Measurements from ENCODE around the gene CREB5.

Gene CREB5

DNA sequence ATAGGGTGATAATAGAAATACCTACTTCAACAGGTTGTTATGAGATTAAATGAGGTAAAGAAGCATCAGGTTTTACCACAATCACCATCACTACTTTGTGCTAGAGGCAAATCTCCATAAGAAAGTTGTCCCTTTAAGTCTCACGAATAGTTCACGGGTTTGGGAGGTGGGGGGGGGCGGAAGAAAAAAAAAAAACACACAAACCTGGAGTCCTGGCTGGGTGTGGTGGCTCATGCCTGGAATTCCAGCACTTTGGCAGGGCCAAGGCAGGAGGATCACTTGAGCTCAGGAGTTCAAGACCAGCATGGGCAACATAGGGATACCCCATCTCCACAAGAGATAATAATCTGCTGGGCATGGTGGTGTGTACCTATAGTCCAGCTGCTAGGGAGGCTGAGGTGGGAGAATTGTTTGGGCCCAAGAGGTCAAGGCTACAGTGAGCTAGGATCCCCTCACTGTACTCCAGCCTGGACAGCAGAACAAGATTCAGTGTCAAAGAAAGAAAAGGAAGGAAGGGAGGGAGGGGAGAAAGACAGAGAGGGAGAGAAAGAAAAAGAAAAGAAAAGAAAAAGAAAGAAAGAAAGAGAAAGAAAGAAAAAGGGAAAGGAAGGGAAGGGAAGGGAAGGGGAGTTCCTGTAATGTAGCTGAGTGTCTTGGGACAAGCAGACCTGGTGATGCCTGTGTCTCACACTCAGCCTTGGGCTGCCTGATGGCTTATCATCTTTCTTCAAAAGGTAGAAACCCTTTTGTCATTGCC lies 231.4 kb downstream of the CREB5 start:
- no peak for DNase-seq (ENCODE audit: low read depth in 2 of 2)

DNA sequence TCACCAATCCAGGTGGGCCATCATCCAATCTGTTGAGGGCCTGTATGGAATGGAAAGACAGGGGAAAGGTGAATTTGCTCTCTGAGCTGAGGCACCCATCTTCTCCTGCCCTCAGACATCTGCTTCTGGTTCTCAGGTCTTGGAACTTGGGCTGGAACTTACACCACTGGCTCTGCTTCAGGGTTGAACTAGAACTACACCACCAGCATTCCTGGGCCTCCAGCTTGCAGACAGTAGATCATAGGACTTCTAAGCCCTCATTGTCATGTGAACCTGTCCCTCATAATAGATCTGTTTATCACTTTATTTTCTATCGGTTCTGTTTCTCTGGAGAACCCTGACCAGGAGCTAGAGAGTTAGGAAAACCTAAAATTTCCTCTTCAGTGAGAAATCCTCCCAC lies 233.5 kb downstream of the CREB5 start:
- no peak for DNase-seq (ENCODE audit: low read depth in 2 of 2)

DNA sequence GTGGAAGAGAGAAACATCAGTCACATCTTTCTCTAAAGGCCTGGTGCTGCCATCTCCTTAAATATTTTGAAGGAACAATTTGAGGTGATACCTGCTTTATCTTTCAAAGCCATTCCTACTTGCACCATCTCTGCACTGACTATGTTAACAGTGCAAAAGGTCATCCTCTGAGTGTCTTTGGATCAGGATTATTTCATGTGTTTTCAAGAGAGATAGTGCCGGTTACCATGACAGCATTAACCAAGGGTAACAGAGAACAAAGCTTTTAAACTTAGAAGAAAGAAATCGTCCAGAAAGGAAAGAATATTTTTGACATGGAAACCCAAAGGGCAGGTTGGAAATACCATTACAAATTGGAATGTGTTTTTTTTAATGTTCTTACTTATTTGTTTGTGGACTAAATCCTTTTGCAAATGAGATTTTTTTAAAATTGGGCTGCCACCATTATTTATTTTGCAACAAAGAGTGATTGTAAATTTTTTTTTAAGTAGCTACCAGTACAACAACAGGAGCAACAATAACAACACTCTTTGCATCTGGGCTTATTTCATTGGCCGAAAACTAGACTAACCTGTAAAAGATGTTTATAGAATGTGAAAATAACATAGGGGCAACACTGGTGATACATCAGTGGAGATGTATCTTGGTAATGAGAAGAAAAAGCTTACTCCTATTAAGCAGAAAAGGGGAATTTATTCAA lies 234.2 kb downstream of the CREB5 start:
- no peak for DNase-seq (ENCODE audit: low read depth in 2 of 2)

GRCh38 chr7:28647076-28647421 lies 234.7 kb downstream of the CREB5 start:
- no peak for DNase-seq (ENCODE audit: low read depth in 2 of 2)

- DNase-seq (ENCODE audit: low read depth in 2 of 2) = no peak
Measured at GRCh38 chr7:28649189-28649588, 236.9 kb downstream of the CREB5 start.

DNA sequence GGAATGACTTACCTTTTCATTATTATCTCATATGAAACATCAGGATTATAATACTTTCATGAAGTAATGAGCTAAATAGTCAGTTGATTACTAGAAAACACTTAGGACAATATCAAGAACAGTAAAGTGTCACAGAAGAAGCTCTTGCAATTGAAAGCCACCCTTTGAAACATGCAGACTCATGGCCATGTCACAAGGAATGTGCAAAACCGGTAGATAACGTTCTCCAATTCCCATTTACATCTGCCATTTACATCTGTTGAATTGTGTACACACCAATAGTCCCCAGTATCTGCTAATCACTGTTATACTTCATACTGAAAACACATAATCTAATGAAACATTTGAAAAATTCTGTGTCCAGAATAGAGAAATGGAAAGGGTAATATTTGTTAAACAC lies 237.5 kb downstream of the CREB5 start:
- no peak for DNase-seq (ENCODE audit: low read depth in 2 of 2)

DNA sequence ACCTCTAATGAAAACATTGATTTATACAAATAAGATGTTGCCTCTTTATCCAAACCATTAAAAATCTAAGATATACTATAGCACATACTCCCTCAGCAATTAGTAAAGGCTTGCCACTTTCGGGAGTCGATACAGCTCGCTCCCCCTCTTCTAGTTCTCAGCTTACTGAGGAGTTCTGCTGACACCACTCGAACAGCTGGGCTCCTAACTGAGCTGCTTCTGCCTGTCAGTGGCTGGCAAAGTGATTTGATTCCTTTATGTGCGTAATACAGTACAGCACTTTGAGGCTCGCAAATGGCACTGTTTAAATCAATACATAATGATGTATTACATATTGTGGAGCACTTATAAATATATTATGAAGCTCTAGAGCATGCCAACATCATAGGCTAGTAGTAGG lies 241.8 kb downstream of the CREB5 start:
- no peak for DNase-seq (ENCODE audit: low read depth in 2 of 2)

GRCh38 chr7:28656529-28656928 lies 244.2 kb downstream of the CREB5 start:
- DNase-seq (ENCODE audit: low read depth in 2 of 2) = no peak

- DNase-seq (ENCODE audit: low read depth in 2 of 2) = no peak
Measured at GRCh38 chr7:28658381-28658780, 246.1 kb downstream of the CREB5 start.

GRCh38 chr7:28660132-28660531 lies 247.8 kb downstream of the CREB5 start:
- no peak for DNase-seq (ENCODE audit: low read depth in 2 of 2)

DNA sequence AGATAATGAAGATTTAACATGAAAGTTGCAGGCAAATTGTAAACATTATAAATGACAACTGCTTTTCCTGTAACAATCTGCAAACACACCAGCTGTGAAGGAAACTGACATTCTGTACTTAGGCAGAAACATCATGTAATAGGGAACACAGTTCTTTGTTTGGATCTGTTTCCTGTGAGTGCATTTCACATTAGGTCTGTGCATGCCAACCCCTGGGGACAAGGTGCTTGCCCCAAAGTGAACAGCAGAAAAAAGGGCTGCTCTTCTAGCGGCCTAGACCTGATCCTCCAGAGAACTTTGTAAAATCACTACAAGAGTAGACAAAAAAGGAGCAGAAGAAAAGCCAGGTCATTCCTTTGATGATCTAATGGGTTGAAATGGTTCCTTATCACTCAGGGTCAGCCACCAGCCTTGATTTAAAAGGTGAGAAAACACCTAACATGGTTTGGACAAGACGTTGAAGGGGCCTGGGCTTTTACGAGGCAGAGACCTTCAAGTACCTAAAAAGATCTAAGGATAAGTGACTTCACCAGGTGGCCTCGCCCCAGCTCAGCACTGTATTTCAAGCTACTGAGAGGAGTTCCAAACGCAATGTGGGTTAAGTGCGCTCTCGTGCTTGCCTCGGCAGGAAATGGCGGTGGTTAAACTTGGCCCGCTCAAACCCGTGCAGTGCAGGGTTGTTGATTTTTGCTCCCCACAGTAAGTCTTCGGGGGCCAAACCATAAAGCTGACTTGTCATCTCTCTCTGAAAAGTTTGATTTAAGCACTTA lies 249.7 kb downstream of the CREB5 start:
- no peak for DNase-seq (ENCODE audit: low read depth in 2 of 2)

DNA sequence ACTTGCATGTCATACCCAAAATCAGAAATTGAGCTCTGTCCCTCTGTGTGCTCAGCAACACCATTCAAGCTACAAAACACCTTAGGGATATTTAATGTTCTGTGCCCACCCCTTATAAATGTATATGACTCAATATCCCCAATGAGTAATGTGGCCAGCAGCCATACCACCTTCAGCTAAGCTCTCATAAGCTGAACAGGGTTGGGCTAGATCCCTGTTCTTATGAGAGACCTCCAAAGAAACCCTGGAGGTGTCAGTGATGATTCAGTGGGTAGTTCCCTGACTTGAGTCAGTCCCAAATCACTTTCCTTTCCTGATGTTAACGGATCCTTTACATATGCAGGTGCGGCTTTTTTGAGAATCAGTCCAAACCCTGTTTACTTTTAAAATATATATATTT lies 253.8 kb downstream of the CREB5 start:
- DNase-seq (ENCODE audit: low read depth in 2 of 2) = no peak

GRCh38 chr7:28668085-28668484 lies 255.8 kb downstream of the CREB5 start:
- no peak for DNase-seq (ENCODE audit: low read depth in 2 of 2)

DNA sequence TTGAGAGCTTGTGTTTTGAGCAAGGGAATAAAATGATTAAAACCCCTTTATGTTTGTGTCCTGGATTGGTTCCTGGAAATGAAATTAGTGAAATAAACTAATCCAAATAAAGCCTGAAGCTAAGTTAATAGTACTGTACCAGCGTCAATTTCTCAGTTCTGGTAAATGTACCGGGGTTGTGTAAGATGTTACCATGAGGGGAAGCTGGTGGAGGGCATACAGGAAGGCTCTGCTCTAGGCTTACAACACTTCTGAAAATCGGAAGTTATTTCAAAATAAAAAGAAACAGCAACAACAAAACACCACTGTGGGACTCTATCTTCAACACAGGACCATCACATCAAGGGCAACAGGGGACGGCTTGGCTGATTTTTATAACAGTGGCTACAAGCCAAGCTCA lies 257.0 kb downstream of the CREB5 start:
- no peak for DNase-seq (ENCODE audit: low read depth in 2 of 2)

DNA sequence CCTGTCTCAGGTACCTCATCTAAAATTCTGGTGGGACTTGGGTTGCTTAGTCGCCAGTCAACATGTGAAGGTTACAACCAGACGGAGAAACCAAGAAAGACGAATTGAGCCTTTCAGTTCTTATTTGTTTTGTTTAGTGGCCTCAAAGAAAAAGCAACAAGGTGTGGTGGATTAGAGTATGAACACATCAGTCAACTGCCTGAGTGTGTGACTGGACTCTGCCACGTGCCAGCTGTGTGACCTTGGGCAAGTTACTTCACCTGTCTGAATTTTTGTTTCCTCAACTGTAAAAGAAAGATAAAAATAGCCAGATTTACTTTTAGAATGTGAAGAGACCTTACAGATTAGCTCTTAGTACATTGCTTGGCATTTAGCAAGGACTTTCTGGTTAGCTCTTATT lies 259.2 kb downstream of the CREB5 start:
- no peak for DNase-seq (ENCODE audit: low read depth in 2 of 2)

GRCh38 chr7:28672397-28672797 lies 260.1 kb downstream of the CREB5 start:
- no peak for DNase-seq (ENCODE audit: low read depth in 2 of 2)

DNA sequence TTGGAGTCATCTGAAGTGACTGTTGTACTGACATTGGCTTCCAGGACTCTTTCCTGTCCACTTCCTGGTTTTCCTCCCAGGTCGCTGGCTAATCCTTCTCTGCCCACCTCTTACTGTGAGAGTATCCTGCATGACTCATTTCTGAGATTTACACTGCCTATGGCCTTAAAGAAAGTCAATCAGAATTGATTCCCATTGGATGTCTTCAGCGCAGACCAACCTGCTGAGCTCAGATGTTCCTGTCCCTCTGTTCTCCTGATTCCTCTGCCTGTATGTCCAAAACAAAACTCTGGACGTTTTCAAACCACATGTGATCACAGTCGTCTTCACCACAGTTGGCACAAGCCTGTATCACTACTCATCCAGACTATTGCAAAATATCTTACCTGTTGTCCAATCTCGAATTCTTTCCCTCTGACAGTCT lies 262.1 kb downstream of the CREB5 start:
- DNase-seq (ENCODE audit: low read depth in 2 of 2) = no peak

- DNase-seq (ENCODE audit: low read depth in 2 of 2) = no peak
Measured at GRCh38 chr7:28675429-28675828, 263.1 kb downstream of the CREB5 start.

DNA sequence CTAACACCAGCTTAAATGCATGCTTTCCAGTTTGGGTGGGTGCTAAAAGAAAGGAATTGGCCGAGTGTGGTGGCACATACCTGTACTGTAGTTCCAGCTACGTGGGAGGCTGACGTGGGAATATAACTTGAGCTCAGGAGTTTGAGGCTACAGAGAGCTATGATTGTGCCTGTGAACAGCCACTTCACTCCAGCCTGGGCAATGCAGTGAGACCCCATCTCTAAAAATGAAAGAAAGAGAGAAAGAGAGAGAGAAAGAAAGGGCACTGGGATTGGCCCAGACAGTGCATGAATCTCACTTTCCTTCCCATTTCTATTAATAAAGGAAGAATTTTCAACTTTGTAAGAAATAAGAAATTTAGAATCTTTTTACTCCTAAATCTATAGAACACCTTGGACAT lies 265.4 kb downstream of the CREB5 start:
- DNase-seq (ENCODE audit: low read depth in 2 of 2) = no peak

GRCh38 chr7:28678431-28678965 lies 266.2 kb downstream of the CREB5 start:
- DNase-seq (ENCODE audit: low read depth in 2 of 2) = no peak

- no peak for DNase-seq (ENCODE audit: low read depth in 2 of 2)
Measured at GRCh38 chr7:28681693-28682310, 269.5 kb downstream of the CREB5 start.

- DNase-seq (ENCODE audit: low read depth in 2 of 2) = no peak
Measured at GRCh38 chr7:28682801-28683200, 270.5 kb downstream of the CREB5 start.

Data from stimulated activated CD4-positive, alpha-beta T cell treated with anti-CD3 and anti-CD28 coated beads, Interleukin-4, amount 100 ng/mL, for 48 hours (primary cell).